Stimulated activated CD4-positive, alpha-beta T cell treated with anti-CD3 and anti-CD28 coated beads, Interleukin-2, amount 100 ng/mL, for 4 hours (primary cell): ENCODE measurements around the gene TEKT3.

ENCODE experiments used
- DNase-seq: peaks from one replicate; pipeline ENCODE4 v3.0.0-alpha.2; 2020; ENCODE audit warnings: low read depth

Gene TEKT3

DNA sequence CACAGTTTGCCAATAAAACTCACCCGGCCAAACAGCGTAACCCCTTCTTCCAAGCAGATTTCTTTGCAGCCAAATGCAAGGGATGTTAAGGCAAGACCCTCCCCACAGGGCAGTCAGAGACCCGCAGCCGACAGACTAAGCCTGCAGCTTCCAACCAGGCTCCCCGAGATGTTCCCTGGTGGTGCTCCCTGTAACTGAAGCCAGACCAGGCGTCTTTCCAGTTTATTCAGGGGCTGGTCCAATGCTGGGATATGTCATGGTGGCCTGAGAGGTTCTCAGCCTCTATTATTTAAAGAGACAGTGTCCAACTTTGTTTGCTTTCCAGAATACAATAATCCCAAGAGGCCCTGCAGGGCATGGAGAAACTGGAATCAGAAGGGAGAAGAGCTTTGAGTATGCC is 76.3 kb downstream of the TEKT3 start, which contains the start of gene PMP22:
TSS of gene PMP22 (minus strand) at position 196 of the 400 bp plus-strand sequence. CDS start 4,599 bp downstream, outside the sequence.
- no peak for DNase-seq

DNA sequence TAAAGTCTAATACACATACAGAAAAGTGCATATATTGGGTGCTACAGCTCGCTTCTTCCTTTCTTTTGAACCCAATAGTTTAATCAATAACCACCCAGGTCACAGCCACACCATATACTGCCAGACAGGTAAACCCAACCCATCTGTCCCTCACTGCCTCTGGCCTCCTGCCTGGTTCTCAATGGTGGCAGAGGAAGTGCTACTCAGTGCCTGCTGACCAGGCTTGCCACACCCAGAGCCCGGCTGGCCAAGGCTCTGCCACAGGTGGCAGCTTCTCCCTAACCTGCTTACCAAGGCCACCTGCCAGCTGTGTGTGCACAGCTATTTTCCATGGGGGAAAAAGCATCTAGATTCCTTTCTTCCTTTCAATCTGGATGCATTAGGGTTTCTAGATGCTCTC is 76.9 kb downstream of the TEKT3 start:
- DNase-seq, result no peak

DNA sequence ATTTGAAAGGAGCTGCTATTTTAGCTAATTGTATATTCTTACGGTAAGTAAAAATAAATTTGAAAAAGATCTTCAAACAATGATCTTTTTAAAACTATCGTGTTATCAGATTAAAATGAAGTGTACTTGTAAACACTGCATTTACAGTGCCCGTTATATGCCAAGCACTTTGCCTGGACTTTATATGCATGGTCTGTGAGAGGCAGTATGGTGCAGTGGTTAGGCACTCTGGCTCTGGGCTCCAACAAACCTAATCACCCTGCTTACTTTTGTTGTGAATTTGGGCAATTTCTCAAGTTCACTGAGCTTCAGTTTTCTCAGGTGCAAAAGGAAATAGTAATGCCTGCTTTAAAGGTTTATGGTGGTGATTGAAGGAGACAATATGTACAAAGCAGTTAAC is 77.7 kb downstream of the TEKT3 start:
- DNase-seq, result no peak

DNA sequence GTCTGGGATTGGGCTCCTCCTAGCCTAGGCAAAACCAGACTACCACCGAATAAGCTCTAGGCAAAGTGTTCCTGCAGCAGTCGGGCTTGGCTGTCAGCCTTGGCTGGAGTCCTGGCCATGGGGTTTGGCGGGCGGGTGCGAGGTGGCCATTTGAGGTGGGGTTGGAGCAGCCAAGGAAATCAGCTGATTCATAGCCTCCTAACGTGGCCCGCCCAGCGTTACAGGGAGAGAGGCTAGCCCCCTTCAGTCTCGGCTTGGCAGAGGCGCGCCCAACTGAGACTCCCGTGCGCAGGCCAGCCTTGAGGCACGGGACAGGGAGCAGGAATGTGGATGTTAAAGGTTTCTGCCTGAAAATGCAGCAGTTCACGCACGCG is 78.2 kb downstream of the TEKT3 start:
- no peak for DNase-seq

DNA sequence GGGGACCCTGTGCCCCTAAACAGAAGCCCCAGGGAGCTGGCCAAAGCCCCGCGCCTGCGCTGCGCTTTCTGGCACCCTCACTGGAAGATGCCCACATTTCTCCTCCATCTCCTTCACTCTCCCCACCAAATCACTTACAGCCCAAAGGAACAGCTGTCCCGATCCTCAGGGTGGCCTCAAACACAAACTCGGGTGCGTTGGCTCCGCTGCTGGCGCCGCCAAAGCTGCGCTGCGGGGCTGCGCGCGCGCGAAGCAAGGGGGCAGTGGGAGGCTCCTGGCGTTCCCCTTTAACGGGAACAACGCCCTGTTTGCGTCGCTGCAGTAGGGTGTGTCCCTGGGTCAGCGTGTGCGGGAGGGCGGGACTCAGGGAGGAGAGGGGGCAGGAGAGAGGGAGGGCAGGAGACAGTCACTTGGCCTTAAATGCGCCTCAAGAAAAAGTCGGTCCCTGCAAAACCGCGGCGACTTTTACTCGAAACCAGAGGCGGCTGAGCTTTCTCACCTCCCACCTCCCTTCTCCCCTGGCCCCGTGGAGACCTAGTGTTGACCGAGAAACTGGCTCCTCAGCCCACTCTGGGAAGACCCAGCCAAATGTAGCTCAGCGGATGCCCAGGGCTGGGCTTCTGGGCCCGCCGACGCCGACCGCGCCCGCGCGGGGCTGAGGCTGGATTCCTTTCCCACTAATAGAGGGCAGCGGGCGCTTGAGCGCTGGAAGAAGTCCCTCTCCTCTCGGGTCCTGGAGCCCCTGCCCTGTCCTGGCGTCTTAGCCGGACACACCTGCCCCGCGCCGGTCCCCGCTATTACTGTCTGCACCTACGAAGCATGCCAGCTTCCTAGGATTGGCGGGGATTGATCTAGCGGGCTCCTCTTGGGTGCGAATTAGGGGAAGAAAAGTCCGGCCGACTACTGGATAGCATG is 78.8 kb downstream of the TEKT3 start:
- no peak for DNase-seq

DNA sequence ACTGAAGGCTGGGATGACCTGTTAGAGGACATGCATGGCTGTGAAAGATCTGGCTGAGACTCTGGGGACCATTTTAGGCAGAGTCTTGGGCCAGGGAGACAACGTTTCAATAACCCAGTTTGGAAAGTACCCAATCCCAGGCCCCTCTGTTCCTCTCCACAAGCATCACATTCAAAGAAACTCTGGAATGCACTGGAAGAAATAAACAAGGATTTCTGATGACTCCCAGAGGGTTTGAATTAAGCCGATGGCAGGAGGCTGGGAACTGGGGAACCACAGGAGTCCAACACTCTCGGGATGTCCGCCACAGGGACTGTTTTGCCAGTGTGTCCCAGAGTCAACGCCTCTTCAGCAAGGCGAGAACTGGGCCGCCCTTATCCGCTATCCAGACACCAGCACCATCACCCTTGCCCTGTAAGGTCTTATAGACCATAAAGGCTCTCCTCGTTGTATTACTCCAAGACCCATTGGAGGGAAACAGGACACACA is 79.6 kb downstream of the TEKT3 start:
- no peak for DNase-seq

DNA sequence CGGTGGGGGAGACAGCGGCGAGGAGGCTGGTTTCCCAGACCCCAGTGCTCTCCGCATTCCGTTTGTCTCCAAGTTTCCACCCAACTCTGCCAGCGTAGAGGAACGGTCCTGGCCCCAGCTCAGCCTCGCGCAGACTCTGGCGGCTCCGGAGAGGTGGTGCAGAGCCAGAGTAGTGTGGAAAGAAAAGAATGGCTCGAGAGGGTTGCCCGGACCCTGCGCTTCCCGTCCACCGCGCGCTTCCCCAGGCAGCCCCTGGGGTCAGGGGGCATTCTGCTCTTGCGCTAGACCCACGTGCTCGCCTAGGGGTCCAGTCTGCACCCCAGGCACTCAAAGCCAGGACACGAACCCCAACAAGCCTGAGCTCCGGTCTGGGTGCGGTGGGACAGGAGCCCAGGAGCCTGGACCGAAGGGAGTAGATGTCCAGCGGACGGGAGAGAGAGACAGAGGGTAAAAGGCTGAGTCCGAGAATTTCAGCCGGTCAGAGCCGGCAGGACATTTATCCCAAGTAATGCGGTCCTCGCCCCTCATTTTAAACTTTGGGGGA is 80.1 kb downstream of the TEKT3 start:
- DNase-seq, result no peak

DNA sequence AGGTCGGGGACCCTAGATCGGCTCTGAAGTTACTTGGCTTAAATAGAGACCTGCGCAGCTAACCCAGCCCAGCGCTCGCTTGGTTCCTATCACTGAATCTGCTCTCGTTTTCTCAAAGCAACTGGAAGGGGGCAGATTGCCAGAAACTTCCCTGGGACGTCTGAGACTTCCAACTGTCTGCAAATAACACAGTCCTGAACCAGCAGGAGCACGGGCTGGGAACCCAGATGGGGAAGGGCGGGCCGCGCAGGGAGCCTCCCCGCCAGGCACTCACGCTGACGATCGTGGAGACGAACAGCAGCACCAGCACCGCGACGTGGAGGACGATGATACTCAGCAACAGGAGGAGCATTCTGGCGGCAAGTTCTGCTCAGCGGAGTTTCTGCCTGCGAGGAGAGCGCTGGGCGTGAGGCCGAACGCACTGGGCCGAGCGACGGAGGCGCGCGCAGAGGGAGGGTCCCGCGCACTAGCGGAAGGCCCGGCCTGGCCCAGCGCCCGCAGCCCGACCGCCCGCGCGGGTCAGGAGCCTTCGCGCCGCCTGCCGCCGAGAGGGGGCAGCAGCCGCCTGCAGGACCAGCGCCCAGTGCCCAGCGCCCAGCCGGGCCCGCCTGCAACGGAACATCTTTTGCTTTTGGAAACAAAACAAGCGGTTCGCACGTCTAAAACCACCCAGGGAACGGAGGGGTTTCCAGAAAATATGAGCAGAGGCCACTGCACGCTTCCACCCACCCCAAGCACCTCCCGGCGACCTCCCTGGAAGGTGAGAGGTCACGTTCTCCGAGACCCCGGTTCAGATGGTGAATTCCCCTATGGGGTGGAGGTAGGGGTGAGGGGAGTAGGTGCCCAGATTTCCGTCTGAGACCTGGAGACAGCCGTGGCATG is 80.8 kb downstream of the TEKT3 start:
- DNase-seq, result peak; percentile 6

DNA sequence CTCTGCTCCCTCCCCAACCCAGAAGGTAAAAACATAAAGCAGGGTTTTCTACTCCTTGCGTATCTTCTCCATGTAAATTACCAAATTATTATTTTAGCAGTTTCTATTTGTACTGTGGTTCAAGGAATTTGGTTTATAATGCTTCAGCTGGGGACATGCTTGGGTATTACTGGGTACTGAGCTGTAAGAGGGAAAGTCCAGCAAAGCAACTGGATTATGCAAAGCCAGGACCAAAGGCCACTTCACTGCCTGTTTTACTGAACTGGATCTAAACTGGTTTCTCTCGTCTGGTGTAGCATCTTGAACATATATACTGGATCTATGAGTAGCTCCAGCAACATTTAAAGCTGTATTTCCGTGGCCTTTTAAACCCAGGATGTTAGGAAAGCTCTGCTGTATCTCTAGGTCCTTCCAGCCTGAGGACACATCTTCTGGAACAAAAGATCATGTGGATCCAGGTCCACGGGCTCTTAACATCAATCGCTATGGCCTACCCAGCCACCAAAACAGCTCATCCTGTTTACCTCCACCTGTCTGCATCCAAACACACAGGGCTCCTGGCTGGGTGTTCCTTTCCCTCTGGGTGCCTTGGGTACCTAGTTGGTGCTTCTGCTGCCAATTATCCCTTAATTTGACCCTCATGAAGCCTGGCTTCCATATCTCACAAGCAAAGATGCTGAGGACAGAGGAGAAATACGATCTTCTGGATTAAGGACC is 83.4 kb downstream of the TEKT3 start:
- DNase-seq, result no peak

DNA sequence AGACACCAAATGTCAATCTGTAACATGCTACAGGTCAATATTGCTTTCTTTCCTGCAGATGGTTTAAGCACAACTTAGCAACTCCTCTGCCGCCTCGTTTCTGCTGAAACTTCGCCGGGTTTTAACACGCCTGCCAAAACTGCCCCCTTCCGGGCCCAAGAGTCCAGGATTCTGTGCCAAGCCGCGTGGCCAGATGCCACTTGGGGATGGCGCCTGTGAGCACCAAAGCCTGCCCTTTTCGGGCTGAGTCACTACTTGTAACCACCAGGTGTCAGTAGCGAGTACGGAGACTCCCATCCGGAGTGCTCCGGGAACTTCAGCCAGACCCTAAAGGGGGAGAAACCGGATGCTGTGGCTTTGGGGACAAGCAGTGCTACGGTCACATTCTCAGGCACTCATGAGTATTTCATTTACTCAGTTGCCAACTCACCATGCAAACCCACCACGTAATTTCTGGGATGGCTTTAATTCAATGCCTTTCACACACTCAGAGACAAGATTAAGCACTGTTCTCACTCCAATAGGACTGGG is 84.1 kb downstream of the TEKT3 start:
- peak; percentile 36 for DNase-seq

DNA sequence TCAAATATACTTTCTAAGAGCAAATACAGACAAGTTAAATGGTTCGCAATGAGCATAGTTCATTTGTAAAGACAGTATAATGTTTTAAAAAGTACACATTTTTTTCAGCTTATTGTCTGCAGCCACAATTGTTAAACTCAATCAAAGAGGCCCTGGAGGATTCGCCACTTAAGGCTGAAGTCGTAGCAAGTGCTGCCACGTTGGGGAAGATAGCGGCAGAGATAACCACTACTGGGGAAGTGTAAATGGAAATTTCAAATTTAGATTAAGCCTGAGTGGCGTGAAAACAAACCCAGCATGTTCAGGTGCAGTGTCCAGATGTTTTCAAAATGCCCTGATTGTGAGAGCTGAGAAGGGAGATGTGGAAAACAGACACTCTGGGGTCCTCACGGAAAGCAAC is 84.7 kb downstream of the TEKT3 start:
- DNase-seq, result no peak

DNA sequence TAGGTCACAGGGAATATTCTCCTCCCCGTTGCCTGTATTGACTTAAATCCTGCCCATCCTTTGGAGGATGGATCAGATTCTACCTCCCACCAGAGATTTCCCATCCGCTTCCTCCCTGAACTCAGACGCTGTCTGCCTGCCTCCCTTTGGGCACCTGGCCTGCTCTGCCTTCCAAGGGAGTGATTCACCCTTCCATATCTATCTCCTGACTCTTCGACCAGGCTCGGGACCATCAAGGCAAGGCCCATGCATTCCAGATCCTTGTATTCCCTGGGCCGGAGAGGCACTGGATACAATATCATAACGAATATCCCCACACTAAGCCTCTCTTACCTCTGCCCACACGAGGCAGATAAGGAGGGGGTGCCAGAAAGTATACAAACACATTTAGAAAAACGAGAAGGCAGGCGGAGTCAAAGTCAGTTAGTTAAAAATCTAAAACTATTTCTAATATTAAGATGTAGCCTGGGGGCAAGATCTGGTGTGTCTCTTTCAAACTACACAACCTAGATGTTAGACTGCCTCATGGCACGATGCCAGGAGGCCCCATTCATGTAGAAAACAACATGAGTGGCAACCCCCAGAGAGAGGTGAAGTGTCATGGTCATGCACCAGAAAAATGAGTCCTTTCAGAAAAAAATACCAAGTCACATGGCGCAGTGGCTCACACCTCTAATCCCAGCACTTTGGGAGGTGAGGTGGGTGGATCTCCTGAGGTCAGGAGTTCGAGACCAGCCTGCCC is 85.5 kb downstream of the TEKT3 start:
- no peak for DNase-seq
